HCEC 1CT (cell line): ENCODE data around the gene GPM6B.

Experiments used
- DNase-seq: peaks from one replicate; pipeline ENCODE4 v3.0.0-alpha.2; 2017

GPM6B gene

GRCh38 chrX:13816643-13817627 is at the start of gene GPM6B:
Gene GPM6B, minus strand, starts transcription at chrX:13817093. Its CDS starts 189 bp downstream, at chrX:13816904.
- DNase-seq = no peak

GRCh38 chrX:13864264-13864663 is 47.4 kb upstream of the GPM6B start:
- DNase-seq = no peak

GRCh38 chrX:13863324-13863723 is 46.4 kb upstream of the GPM6B start:
- DNase-seq = no peak

GRCh38 chrX:13859724-13860123 is 42.8 kb upstream of the GPM6B start:
- no peak for DNase-seq

- DNase-seq = no peak
These were observed 40.9 kb upstream of the GPM6B start for GRCh38 chrX:13857804-13858203.

GRCh38 chrX:13855689-13856450 is 39.0 kb upstream of the GPM6B start:
- no peak for DNase-seq

- DNase-seq = no peak
These were observed 37.1 kb upstream of the GPM6B start for GRCh38 chrX:13854003-13854402.

GRCh38 chrX:13852001-13852695 is 35.3 kb upstream of the GPM6B start:
- no peak for DNase-seq

GRCh38 chrX:13845721-13846378 is 29.0 kb upstream of the GPM6B start:
- DNase-seq = no peak

GRCh38 chrX:13843150-13843721 is 26.3 kb upstream of the GPM6B start:
- DNase-seq = no peak

- no peak for DNase-seq
These were observed 23.2 kb upstream of the GPM6B start for GRCh38 chrX:13840121-13840520.

- DNase-seq = no peak
These were observed 20.4 kb upstream of the GPM6B start for GRCh38 chrX:13837290-13837745.

GRCh38 chrX:13836575-13836974 is 19.7 kb upstream of the GPM6B start:
- DNase-seq = no peak

GRCh38 chrX:13835825-13836224 is 18.9 kb upstream of the GPM6B start:
- DNase-seq = no peak

- DNase-seq = no peak
These were observed 17.5 kb upstream of the GPM6B start for GRCh38 chrX:13834355-13834754.

- DNase-seq = no peak
These were observed 13.1 kb upstream of the GPM6B start for GRCh38 chrX:13829983-13830382.

- DNase-seq = no peak
These were observed 11.5 kb upstream of the GPM6B start for GRCh38 chrX:13828392-13828791.

- no peak for DNase-seq
These were observed 10.6 kb upstream of the GPM6B start for GRCh38 chrX:13827298-13828090.

GRCh38 chrX:13826770-13827169 is 9.9 kb upstream of the GPM6B start:
- no peak for DNase-seq

GRCh38 chrX:13825178-13825762 is 8.4 kb upstream of the GPM6B start:
- no peak for DNase-seq

GRCh38 chrX:13824746-13825145 is 7.9 kb upstream of the GPM6B start:
- DNase-seq = no peak
